IMR-90 (cell line): ENCODE results near the gene PRR18. TPM values are rescaled to one million over a fixed set of nuclear protein-coding genes. Genes with fewer than 3 reads are reported as not detected.
A peak's percentile ranks its signal among the peaks of the same experiment; 100 is the strongest.

Experiments
- ATAC-seq: fragments of 200-7000 bp; cut with Tn5 transposase; 2 replicates; pipeline ENCODE4 v1.9.1; 2020; ENCODE audit warnings: low read depth, mild to moderate bottlenecking, moderate library complexity
- BruUV-seq: library from RNA; stranded (reverse); fragments of 400-500 nt; replicated peaks from 2 replicates; lab custom pipeline; 2021; lab: Mats Ljungman, UMichigan
- CTCF ChIA-PET: fragments of 300-600 bp; formaldehyde crosslinking; extraction: SDS; loops from one replicate; lab custom pipeline; 2021; ENCODE audit warnings: antibody characterized with exemption; lab: Yijun Ruan, JAX
- POLR2A ChIA-PET: fragments of 300-600 bp; sonication (Branson Sonifier 250); formaldehyde crosslinking; loops from one replicate; lab custom pipeline; 2022; ENCODE audit warnings: antibody characterized with exemption; ENCODE audit not compliant: unreplicated experiment; lab: Charles Lee
- DNase-seq: peaks from one replicate; pipeline ENCODE4 v3.0.0; 2013
- H2AFZ ChIP-seq: replicated peaks from 2 replicates; pipeline ENCODE3; 2013; ENCODE audit warnings: low read length, mild to moderate bottlenecking; ENCODE audit not compliant: poor library complexity
- H2AK5ac ChIP-seq: 2 replicates; pipeline ENCODE4 v1.6.1; 2013; ENCODE audit warnings: low read depth, low read length, inconsistent platforms
- H2AK9ac ChIP-seq: replicated peaks from 2 replicates; pipeline ENCODE3; 2013; ENCODE audit warnings: mild to moderate bottlenecking, low read depth, low read length, moderate library complexity; ENCODE audit not compliant: poor library complexity
- H2BK120ac ChIP-seq: 2 replicates; pipeline ENCODE4 v1.6.1; 2013; ENCODE audit warnings: low read depth, low read length, inconsistent platforms
- H2BK15ac ChIP-seq: 3 replicates; pipeline ENCODE4 v1.6.1; 2013; ENCODE audit warnings: low read depth, low read length, inconsistent platforms
- H2BK20ac ChIP-seq: 2 replicates; pipeline ENCODE4 v1.6.1; 2013; ENCODE audit warnings: low read depth, mild to moderate bottlenecking, inconsistent platforms, low read length, moderate library complexity
- H2BK5ac ChIP-seq: 2 replicates; pipeline ENCODE4 v1.6.1; 2013; ENCODE audit warnings: mild to moderate bottlenecking, low read depth, low read length, inconsistent platforms; ENCODE audit not compliant: poor library complexity, severe bottlenecking
- H3K14ac ChIP-seq: replicated peaks from 2 replicates; pipeline ENCODE4 v1.6.1; 2013; ENCODE audit warnings: low read depth, low read length, inconsistent platforms
- H3K18ac ChIP-seq: 2 replicates; pipeline ENCODE4 v1.6.1; 2013; ENCODE audit warnings: low read depth, low read length, control low read depth
- H3K23ac ChIP-seq: 2 replicates; pipeline ENCODE4 v1.6.1; 2013; ENCODE audit warnings: low read depth, low read length, inconsistent platforms
- H3K27ac ChIP-seq: 2 replicates; pipeline ENCODE4 v1.5.1; 2013; ENCODE audit warnings: mild to moderate bottlenecking, control low read depth, low read length; ENCODE audit not compliant: insufficient read depth
- H3K27me3 ChIP-seq: 2 replicates; pipeline ENCODE4 v1.6.1; 2013; ENCODE audit warnings: low read length; ENCODE audit not compliant: control insufficient read depth, insufficient read depth
- H3K36me3 ChIP-seq: 2 replicates; pipeline ENCODE4 v1.6.1; 2013; ENCODE audit warnings: low read length, mixed read lengths; ENCODE audit not compliant: control insufficient read depth, insufficient read depth
- H3K4ac ChIP-seq: 2 replicates; pipeline ENCODE4 v1.6.1; 2013; ENCODE audit warnings: low read depth, low read length, inconsistent platforms
- H3K4me1 ChIP-seq: 2 replicates; pipeline ENCODE4 v1.6.1; 2013; ENCODE audit warnings: low read length, mixed read lengths; ENCODE audit not compliant: control insufficient read depth, insufficient read depth
- H3K4me2 ChIP-seq: 2 replicates; pipeline ENCODE4 v1.6.1; 2013; ENCODE audit warnings: low read depth, mild to moderate bottlenecking, control low read depth, low read length, moderate library complexity
- H3K4me3 ChIP-seq: 2 replicates; pipeline ENCODE4 v1.5.1; 2013; ENCODE audit warnings: low read depth, mild to moderate bottlenecking, control low read depth, low read length, moderate library complexity; ENCODE audit not compliant: insufficient read depth
- H3K56ac ChIP-seq: 2 replicates; pipeline ENCODE4 v1.6.1; 2013; ENCODE audit warnings: low read length, inconsistent platforms; ENCODE audit not compliant: insufficient read depth; ENCODE audit errors: extremely low read depth
- H3K79me1 ChIP-seq, 2 experiments: 2 replicates each; pipeline ENCODE4 v1.6.1; 2013; ENCODE audit warnings: low read length in 2 of 2, inconsistent platforms in 1 of 2, low read depth in 1 of 2
- H3K9ac ChIP-seq: 2 replicates; pipeline ENCODE4 v1.6.1; 2013; ENCODE audit warnings: low read depth, low read length, control low read depth
- H3K9me1 ChIP-seq: 2 replicates; pipeline ENCODE4 v1.6.1; 2013; ENCODE audit warnings: low read length, inconsistent platforms; ENCODE audit not compliant: insufficient read depth
- H3K9me3 ChIP-seq: 2 replicates; pipeline ENCODE4 v1.6.1; 2013; ENCODE audit warnings: low read length; ENCODE audit not compliant: control insufficient read depth, insufficient read depth
- H4K20me1 ChIP-seq: 2 replicates; pipeline ENCODE4 v1.6.1; 2013; ENCODE audit warnings: low read length, inconsistent platforms; ENCODE audit not compliant: insufficient read depth
- H4K5ac ChIP-seq: 2 replicates; pipeline ENCODE4 v1.6.1; 2013; ENCODE audit warnings: mild to moderate bottlenecking, low read depth, low read length, control low read depth
- H4K8ac ChIP-seq, 2 experiments: 2 replicates each; pipeline ENCODE4 v1.6.1; 2013; ENCODE audit warnings: low read depth in 2 of 2, low read length in 2 of 2, control low read depth in 1 of 2, inconsistent platforms in 1 of 2
- H4K91ac ChIP-seq: 2 replicates; pipeline ENCODE4 v1.6.1; 2013; ENCODE audit warnings: low read depth, low read length, inconsistent platforms; ENCODE audit not compliant: insufficient read depth
- MAFK ChIP-seq: IDR thresholded peaks from 2 replicates; pipeline ENCODE4 v1.6.1; 2012; ENCODE audit warnings: low read depth, low read length, improper control_type of control experiment
- WGBS, 2 experiments: methylation state at CpG; one replicate each; pipeline versions ENCODE4 v1.1.5 to v1.1.7; 2013; ENCODE audit warnings: missing lambda C conversion rate in 2 of 2; ENCODE audit not compliant: insufficient read length in 1 of 2; ENCODE audit errors: extremely low coverage in 2 of 2; 5-methylcytosine and 5-hydroxymethylcytosine counted together
- dilution Hi-C: fragments of 300-500 bp; cut with HindIII; formaldehyde crosslinking; loops from one replicate; pipeline ENCODE4 v1.14.3; 2018; ENCODE audit warnings: low sequenced_read_pairs; ENCODE audit not compliant: unreplicated experiment
- in situ Hi-C: fragments of 300-500 bp; cut with MboI; formaldehyde crosslinking; loops from 3 replicates; pipeline ENCODE4 v1.14.3; 2019; ENCODE audit warnings: low sequenced_read_pairs, inconsistent platforms, mixed read lengths
- intact Hi-C: fragments of 100-400 bp; cut with micrococcal nuclease; formaldehyde crosslinking; loops from 2 replicates; pipeline ENCODE4 v1.10.0; 2022
- polyA plus RNA-seq, 3 experiments: library from polyadenylated mRNA; depleted of rRNA; stranded (reverse); fragments of >200 nt; gene quantifications; 2 replicates each; pipeline ENCODE4 v1.2.3, GENCODE V29; 2012; ENCODE audit warnings: low replicate concordance in 1 of 3
- total RNA-seq: library from RNA; depleted of rRNA; stranded (reverse); fragments of >200 nt; gene quantifications from 2 replicates; pipeline ENCODE4 v1.2.3, GENCODE V29; 2012
- TF ChIP-seq, protein P1 (sequence below): fragments of 150-350 bp; IDR thresholded peaks from 2 replicates; pipeline ENCODE4 v1.6.1; 2016; ENCODE audit warnings: low read depth, mild to moderate bottlenecking, low read length, moderate library complexity, borderline replicate concordance

PRR18 gene
- total and polyA plus RNA-seq, 2 of the 4 experiments (the other 2 are of a cell fraction), result not detected

DNA sequence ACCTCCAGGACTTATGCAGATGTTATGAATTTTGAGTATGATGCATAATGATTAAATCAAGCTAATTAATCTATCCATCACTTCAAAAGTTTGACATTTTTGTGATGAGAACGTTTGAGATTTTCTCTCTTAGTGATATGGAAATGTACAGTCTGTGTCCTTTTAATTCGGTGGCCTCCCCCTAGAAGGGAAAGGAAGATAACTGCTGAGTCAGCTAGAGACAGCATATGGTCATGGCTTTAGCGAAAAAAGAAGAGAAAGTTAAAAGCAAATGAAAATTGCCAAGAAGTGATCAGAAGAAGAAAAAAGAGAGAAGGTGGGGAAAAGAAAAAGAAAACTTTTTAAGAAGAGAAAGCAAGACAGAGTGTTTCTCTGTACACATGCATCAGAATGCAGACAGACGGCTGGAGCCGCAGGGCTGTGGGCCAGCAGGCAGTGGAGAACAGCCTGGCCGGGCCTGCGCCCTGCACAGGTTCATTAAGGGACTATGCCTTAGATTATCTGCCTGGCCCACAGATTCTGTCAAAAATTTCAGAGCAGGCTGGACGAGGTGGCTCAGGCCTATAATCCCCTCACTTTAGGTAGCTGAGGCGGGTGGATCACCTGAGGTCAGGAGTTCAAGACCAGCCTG is 7.7 kb downstream of the PRR18 start:
- H4K91ac ChIP-seq, result no peak overlapping the region
- DNase-seq (no peak), ATAC-seq (no peak)
- H2BK15ac ChIP-seq, result no peak overlapping the region
- no peak overlapping the region for H3K4me3 ChIP-seq
- H3K9me3 ChIP-seq, result no peaks in the 10 kb centered on the region
- dilution Hi-C loops, result no loop called here
- H3K18ac ChIP-seq, result no peak overlapping the region
- H3K27me3 ChIP-seq, result peaks cover 20% of the 10 kb centered on the region
- TF ChIP-seq MAFK, result peak; percentile 91
- TF ChIP-seq, protein P1, sequence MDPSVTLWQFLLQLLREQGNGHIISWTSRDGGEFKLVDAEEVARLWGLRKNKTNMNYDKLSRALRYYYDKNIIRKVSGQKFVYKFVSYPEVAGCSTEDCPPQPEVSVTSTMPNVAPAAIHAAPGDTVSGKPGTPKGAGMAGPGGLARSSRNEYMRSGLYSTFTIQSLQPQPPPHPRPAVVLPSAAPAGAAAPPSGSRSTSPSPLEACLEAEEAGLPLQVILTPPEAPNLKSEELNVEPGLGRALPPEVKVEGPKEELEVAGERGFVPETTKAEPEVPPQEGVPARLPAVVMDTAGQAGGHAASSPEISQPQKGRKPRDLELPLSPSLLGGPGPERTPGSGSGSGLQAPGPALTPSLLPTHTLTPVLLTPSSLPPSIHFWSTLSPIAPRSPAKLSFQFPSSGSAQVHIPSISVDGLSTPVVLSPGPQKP, result no peak
- no peak overlapping the region for H3K9ac ChIP-seq
- no peak overlapping the region for H2AK5ac ChIP-seq
- WGBS, 2 experiments, result 90% methylated on average over 2 of the region's 9 CpGs; no CpG with 5 or more reads in 1 of the 2 experiments
- no peaks in the 10 kb centered on the region for H4K20me1 ChIP-seq
- BruUV-seq, result no TSS peak
- H3K14ac ChIP-seq, result no peak overlapping the region
- CTCF ChIA-PET, result interaction anchor here (1.3 kb wide), 1 partner anchor 13 kb away, joined by 3 read pairs; no protein-coding TSS in a partner anchor
- H3K56ac ChIP-seq, result no peak overlapping the region
- H3K27ac ChIP-seq, result no peak overlapping the region
- no peak overlapping the region for H4K5ac ChIP-seq
- no peak overlapping the region for H2AFZ ChIP-seq
- no peaks in the 10 kb centered on the region for H3K79me1 ChIP-seq
- H4K8ac ChIP-seq, result no peak overlapping the region
- POLR2A ChIA-PET, result no interaction called here
- H2AK9ac ChIP-seq, result no peak overlapping the region
- no peak overlapping the region for H2BK120ac ChIP-seq
- H2BK5ac ChIP-seq, result no peak overlapping the region
- no peak overlapping the region for H2BK20ac ChIP-seq
- H3K4me2 ChIP-seq, result no peak overlapping the region
- H3K4me1 ChIP-seq, result no peaks in the 10 kb centered on the region
- no peaks in the 10 kb centered on the region for H3K36me3 ChIP-seq
- H3K4ac ChIP-seq, result no peak overlapping the region
- in situ Hi-C loops, result no loop called here
- H3K9me1 ChIP-seq, result no peaks in the 10 kb centered on the region
- H3K23ac ChIP-seq, result no peak overlapping the region
- intact Hi-C loops, result no loop called here
